GM23248 (cell line): ENCODE results near the gene FOXN3. TPM values are rescaled to one million over a fixed set of nuclear protein-coding genes. Genes with fewer than 3 reads are reported as not detected.

Experiments used
- DNase-seq: peaks from one replicate; pipeline ENCODE4 v3.0.0-alpha.2; 2015
- H2AFZ ChIP-seq: fragments of 200-600 bp; sonication (generic); 2 replicates; pipeline ENCODE4 v1.6.1; 2016; ENCODE audit warnings: antibody characterized with exemption
- H3F3A ChIP-seq: fragments of 200-600 bp; sonication (generic); 2 replicates; pipeline ENCODE4 v1.6.1; 2016; ENCODE audit warnings: mild to moderate bottlenecking, antibody characterized with exemption, mixed run types; ENCODE audit not compliant: insufficient read depth
- H3K27ac ChIP-seq: fragments of 200-600 bp; sonication (generic); 2 replicates; pipeline ENCODE4 v1.5.1; 2016; ENCODE audit warnings: mild to moderate bottlenecking
- H3K27me3 ChIP-seq: fragments of 200-600 bp; sonication (generic); replicated peaks from 2 replicates; pipeline ENCODE4 v1.6.1; 2016; ENCODE audit warnings: mild to moderate bottlenecking; ENCODE audit not compliant: insufficient read depth
- H3K36me3 ChIP-seq: fragments of 200-600 bp; sonication (generic); 2 replicates; pipeline ENCODE4 v1.6.1; 2016; ENCODE audit warnings: low read depth, mild to moderate bottlenecking
- H3K4me1 ChIP-seq: fragments of 200-600 bp; sonication (generic); 2 replicates; pipeline ENCODE4 v1.6.1; 2016; ENCODE audit warnings: mild to moderate bottlenecking; ENCODE audit not compliant: insufficient read depth
- H3K4me2 ChIP-seq: fragments of 200-600 bp; sonication (generic); one replicate; pipeline ENCODE4 v1.6.1; 2016; ENCODE audit warnings: mild to moderate bottlenecking; ENCODE audit not compliant: unreplicated experiment
- H3K4me3 ChIP-seq: fragments of 200-600 bp; sonication (generic); 2 replicates; pipeline ENCODE4 v1.5.1; 2016; ENCODE audit warnings: mild to moderate bottlenecking
- H3K79me2 ChIP-seq: fragments of 200-600 bp; sonication (generic); 2 replicates; pipeline ENCODE4 v1.6.1; 2016; ENCODE audit warnings: mild to moderate bottlenecking; ENCODE audit not compliant: insufficient read depth
- H3K9ac ChIP-seq: fragments of 200-600 bp; sonication (generic); 2 replicates; pipeline ENCODE4 v1.6.1; 2016; ENCODE audit warnings: mild to moderate bottlenecking
- H3K9me2 ChIP-seq: fragments of 200-600 bp; sonication (generic); 2 replicates; pipeline ENCODE4 v1.6.1; 2016; ENCODE audit warnings: mixed run types, mild to moderate bottlenecking, moderate library complexity; ENCODE audit not compliant: insufficient read depth
- H3K9me3 ChIP-seq: fragments of 200-600 bp; sonication (generic); one replicate; pipeline ENCODE4 v1.6.1; 2017; ENCODE audit warnings: low read depth
- H4K20me1 ChIP-seq: fragments of 200-600 bp; sonication (generic); 2 replicates; pipeline ENCODE4 v1.6.0; 2016; ENCODE audit not compliant: insufficient read depth
- EZH2 ChIP-seq: fragments of 200-600 bp; sonication (generic); IDR thresholded peaks from 2 replicates; pipeline ENCODE4 v1.6.1; 2018; ENCODE audit warnings: antibody characterized with exemption, mild to moderate bottlenecking; ENCODE audit not compliant: insufficient read depth, poor library complexity, severe bottlenecking
- EZH2phosphoT487 ChIP-seq: fragments of 200-600 bp; sonication (generic); IDR thresholded peaks from 2 replicates; pipeline ENCODE4 v1.6.1; 2018; ENCODE audit warnings: antibody characterized with exemption, moderate library complexity, mild to moderate bottlenecking, low read depth; ENCODE audit not compliant: insufficient read depth
- WGBS, 2 experiments: methylation state at CpG; one replicate each; pipeline ENCODE4 v1.1.6; 2015 to 2017; ENCODE audit warnings: low lambda C conversion rate in 2 of 2, low coverage in 1 of 2; ENCODE audit errors: missing lambda C conversion rate in 2 of 2; 5-methylcytosine and 5-hydroxymethylcytosine counted together
- in situ Hi-C: fragments of 300-500 bp; cut with MboI; formaldehyde crosslinking; loops from 2 replicates; pipeline ENCODE4 v1.15.0; 2020
- polyA plus RNA-seq: library from polyadenylated mRNA; unstranded; fragments of >200 nt; fragmentation: Nextera tagmentation; extraction: Ambion mirVana; gene quantifications from 2 replicates; pipeline ENCODE4 v1.2.1, GENCODE V29; 2016
- total RNA-seq: library from RNA; depleted of rRNA; stranded (reverse); fragments of >200 nt; shearing (Covaris generic); gene quantifications from 2 replicates; pipeline ENCODE4 v1.2.3, GENCODE V29; 2014

Gene FOXN3
- total and polyA plus RNA-seq, 2 experiments from 2014 or later, result 18.6 to 19.0 TPM

DNA sequence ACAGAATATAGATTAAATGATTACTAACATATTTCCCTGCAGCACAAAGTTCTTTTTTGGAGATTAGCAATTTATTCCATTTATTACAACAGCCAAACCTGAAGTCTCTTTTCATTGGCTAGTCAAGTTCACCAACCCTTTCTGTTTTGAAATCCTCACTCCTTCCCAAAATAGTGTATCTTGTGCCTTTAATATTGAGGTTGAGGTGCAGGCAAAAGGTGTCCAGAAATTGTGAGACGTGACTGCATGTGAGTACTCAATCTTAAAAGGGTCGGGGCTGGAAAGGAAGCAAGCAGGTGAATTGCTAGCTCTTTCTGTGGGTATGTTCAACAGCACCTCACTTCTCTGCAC lies 11.1 kb upstream of the FOXN3 start:
- Histone ChIP-seq H3K4me2 (peak overlapping the region; percentile 84), H2AFZ (no peak overlapping the region), H3K27ac (no peak overlapping the region), H3K9ac (no peak overlapping the region), H3K4me3 (no peak overlapping the region), H3K9me3 (no peaks in the 10 kb centered on the region), H4K20me1 (no peaks in the 10 kb centered on the region), H3K79me2 (no peaks in the 10 kb centered on the region), H3K9me2 (no peaks in the 10 kb centered on the region), H3K27me3 (no peaks in the 10 kb centered on the region), H3K36me3 (no peaks in the 10 kb centered on the region), H3K4me1 (peaks cover 57% of the 10 kb centered on the region), H3F3A (peaks cover 63% of the 10 kb centered on the region)
- WGBS, 2 experiments, result 70 to 76% methylated on average over 2 of the region's 2 CpGs
- no peak for DNase-seq
- TF ChIP-seq EZH2phosphoT487 (no peak), EZH2 (no peak)
- in situ Hi-C loops, result loop anchor here (10.0 kb wide), 2 partner anchors 327 to 487 kb away; no protein-coding TSS in a partner anchor

DNA sequence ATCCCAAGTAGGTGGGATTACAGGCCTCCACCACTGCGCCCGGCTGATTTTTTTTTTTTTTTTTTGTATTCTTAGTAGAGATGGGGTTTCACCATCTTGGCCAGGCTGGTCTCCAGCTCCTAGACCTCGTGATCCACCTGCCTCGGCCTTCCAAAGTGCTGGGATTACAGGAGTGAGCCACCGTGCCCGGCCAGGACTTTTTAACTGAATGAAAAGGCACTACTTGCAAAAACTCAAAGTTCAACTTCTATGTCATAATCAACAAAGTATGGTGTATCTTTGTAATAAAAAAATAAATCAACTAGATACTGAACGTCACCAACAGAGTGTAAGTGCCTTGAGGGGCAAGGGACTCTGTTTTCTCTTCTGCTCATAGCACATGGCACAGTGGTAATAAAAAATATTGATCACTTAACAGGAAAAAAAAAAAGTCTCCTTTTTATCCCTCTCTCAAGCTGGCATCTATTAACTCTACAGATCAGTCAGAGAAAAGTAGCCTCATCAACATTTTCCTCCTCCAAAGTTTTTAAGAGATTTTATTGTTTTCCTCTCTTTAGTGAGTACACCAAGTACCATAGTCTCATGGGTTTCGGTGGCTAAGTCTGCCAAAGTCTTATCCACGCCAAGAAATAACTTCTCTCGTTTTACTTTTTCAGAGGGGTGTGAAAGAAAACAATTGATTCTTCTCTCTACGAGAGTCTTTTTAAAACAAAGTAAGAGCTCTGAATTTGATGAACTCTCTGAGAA lies 10.6 kb upstream of the FOXN3 start:
- Histone ChIP-seq H3K4me1 (peaks cover 57% of the 10 kb centered on the region), H4K20me1 (no peaks in the 10 kb centered on the region), H3F3A (peaks cover 63% of the 10 kb centered on the region), H3K9me2 (no peaks in the 10 kb centered on the region), H3K4me3 (no peak overlapping the region), H3K79me2 (no peaks in the 10 kb centered on the region), H3K9ac (no peak overlapping the region), H3K27me3 (no peaks in the 10 kb centered on the region), H3K27ac (no peak overlapping the region), H2AFZ (no peak overlapping the region), H3K4me2 (no peak overlapping the region), H3K9me3 (no peaks in the 10 kb centered on the region), H3K36me3 (no peaks in the 10 kb centered on the region)
- no peak for TF ChIP-seq EZH2phosphoT487
- no peak for TF ChIP-seq EZH2
- WGBS, 2 experiments, result 79 to 84% methylated on average over 11 of the region's 11 CpGs
- in situ Hi-C loops, result loop anchor here (10.0 kb wide), 2 partner anchors 327 to 487 kb away; no protein-coding TSS in a partner anchor
- no peak for DNase-seq

DNA sequence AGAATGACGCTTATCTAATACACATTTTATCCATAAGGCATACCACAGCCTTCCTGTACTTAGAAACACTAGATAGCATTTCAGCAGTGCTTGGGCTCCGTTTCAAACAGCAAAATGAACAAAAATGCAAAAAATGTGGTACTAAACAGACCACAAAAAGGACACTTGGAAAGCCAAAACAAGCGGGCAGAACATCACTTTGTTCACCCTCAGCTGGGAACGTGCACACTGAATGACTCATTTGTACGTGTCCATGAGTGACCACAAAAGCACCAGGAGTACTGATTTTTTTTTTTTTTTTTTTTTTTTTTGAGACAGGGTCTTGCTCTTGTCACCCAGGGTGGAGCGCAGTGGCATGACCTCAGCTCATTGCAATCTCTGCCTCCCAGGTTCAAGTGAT lies 8.9 kb upstream of the FOXN3 start:
- Histone ChIP-seq H3K27ac (peak overlapping the region; percentile 39), H3K4me2 (peak overlapping the region; percentile 15), H2AFZ (no peak overlapping the region), H3K79me2 (no peaks in the 10 kb centered on the region), H3K27me3 (no peaks in the 10 kb centered on the region), H3K4me3 (no peak overlapping the region), H3F3A (peaks cover 57% of the 10 kb centered on the region), H4K20me1 (no peaks in the 10 kb centered on the region), H3K9me2 (no peaks in the 10 kb centered on the region), H3K36me3 (no peaks in the 10 kb centered on the region), H3K9me3 (no peaks in the 10 kb centered on the region), H3K9ac (peak overlapping the region; percentile 32; the same call in 1 of the 2 replicates), H3K4me1 (peaks cover 52% of the 10 kb centered on the region)
- WGBS, 2 experiments, result 0 to 2% methylated on average over 6 of the region's 6 CpGs
- TF ChIP-seq EZH2 (no peak), EZH2phosphoT487 (0 out of 2 replicates have a peak, but pooled peaks have one; percentile 70)
- DNase-seq, result peak; percentile 96
- in situ Hi-C loops, result loop anchor here (10.0 kb wide), 2 partner anchors 329 to 489 kb away; no protein-coding TSS in a partner anchor

DNA sequence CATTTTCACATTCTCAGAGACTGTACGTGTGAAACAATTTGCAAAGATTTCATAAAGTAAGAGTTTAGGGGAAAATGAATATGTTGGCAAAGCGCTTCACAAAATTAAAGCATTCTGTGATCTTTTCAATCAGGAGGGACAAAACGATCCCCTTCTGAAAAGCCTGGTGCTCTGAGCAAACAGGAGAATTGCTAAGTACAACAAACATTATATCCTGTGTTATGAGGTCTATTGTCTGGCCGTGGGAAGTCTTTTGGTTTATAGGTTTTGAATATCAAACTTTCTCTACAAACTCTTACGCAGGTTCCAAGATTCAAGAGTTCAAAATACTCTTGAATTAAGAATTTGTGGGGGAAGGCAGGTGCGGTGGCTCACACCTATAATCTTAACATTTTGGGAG lies 7.2 kb upstream of the FOXN3 start:
- no peaks in the 10 kb centered on the region for H3K9me3 ChIP-seq
- H3K27me3 ChIP-seq, result no peaks in the 10 kb centered on the region
- no peaks in the 10 kb centered on the region for H3K9me2 ChIP-seq
- H3K4me2 ChIP-seq, result no peak overlapping the region
- DNase-seq, result no peak
- no peaks in the 10 kb centered on the region for H3K79me2 ChIP-seq
- H3K27ac ChIP-seq, result no peak overlapping the region
- WGBS, 2 experiments, result 89 to 93% methylated on average over 6 of the region's 6 CpGs
- H3K4me3 ChIP-seq, result no peak overlapping the region
- H3K36me3 ChIP-seq, result no peaks in the 10 kb centered on the region
- H3K9ac ChIP-seq, result no peak overlapping the region
- no peaks in the 10 kb centered on the region for H4K20me1 ChIP-seq
- H3F3A ChIP-seq, result peaks cover 40% of the 10 kb centered on the region
- no peak overlapping the region for H2AFZ ChIP-seq
- H3K4me1 ChIP-seq, result peaks cover 35% of the 10 kb centered on the region
- in situ Hi-C loops, result loop anchor here (10.0 to 25.0 kb wide), 3 partner anchors 331 to 491 kb away; no protein-coding TSS in a partner anchor
- TF ChIP-seq EZH2phosphoT487 (no peak), EZH2 (no peak)
